DOHH2 (cell line): Measurements from ENCODE around the gene NAA20.

Experiments used
- H3F3A ChIP-seq: fragments of 200-600 bp; sonication (generic), shearing (Covaris generic); 2 replicates; pipeline ENCODE4 v1.6.0; 2016; ENCODE audit warnings: antibody characterized with exemption, mild to moderate bottlenecking; ENCODE audit not compliant: control insufficient read depth, insufficient read depth
- H3K27ac ChIP-seq: fragments of 200-600 bp; sonication (generic); 2 replicates; pipeline ENCODE4 v1.5.1; 2014; ENCODE audit warnings: low read depth, mild to moderate bottlenecking, low read length, moderate library complexity
- H3K27me3 ChIP-seq: fragments of 200-600 bp; sonication (generic); 2 replicates; pipeline ENCODE4 v1.6.1; 2014; ENCODE audit warnings: mild to moderate bottlenecking, low read length, mixed read lengths; ENCODE audit not compliant: control insufficient read depth
- H3K36me3 ChIP-seq: fragments of 200-600 bp; sonication (generic); 2 replicates; pipeline ENCODE4 v1.6.1; 2014; ENCODE audit warnings: mild to moderate bottlenecking, low read length, moderate library complexity, mixed read lengths; ENCODE audit not compliant: control insufficient read depth
- H3K4me1 ChIP-seq: fragments of 200-600 bp; sonication (generic); 2 replicates; pipeline ENCODE4 v1.6.1; 2014; ENCODE audit warnings: mild to moderate bottlenecking, low read length, mixed read lengths; ENCODE audit not compliant: control insufficient read depth
- H3K4me2 ChIP-seq: fragments of 200-600 bp; sonication (generic); 2 replicates; pipeline ENCODE4 v1.6.0; 2014; ENCODE audit warnings: mild to moderate bottlenecking, low read length, moderate library complexity
- H3K4me3 ChIP-seq: fragments of 200-600 bp; sonication (generic); 2 replicates; pipeline ENCODE4 v1.5.1; 2014; ENCODE audit warnings: mild to moderate bottlenecking, low read length, mixed read lengths
- H3K79me2 ChIP-seq: fragments of 200-600 bp; sonication (generic); 2 replicates; pipeline ENCODE4 v1.6.1; 2014; ENCODE audit warnings: mild to moderate bottlenecking, low read length, mixed read lengths; ENCODE audit not compliant: control insufficient read depth
- H3K9me2 ChIP-seq: fragments of 200-600 bp; sonication (generic); replicated peaks from 2 replicates; pipeline ENCODE4 v1.6.1; 2014; ENCODE audit warnings: mild to moderate bottlenecking, low read length, mixed read lengths; ENCODE audit not compliant: control insufficient read depth
- H3K9me3 ChIP-seq: fragments of 200-600 bp; sonication (generic); 2 replicates; pipeline ENCODE4 v1.6.1; 2014; ENCODE audit warnings: antibody characterized with exemption, low read length, mixed read lengths; ENCODE audit not compliant: control insufficient read depth, insufficient read depth
- H4K20me1 ChIP-seq: fragments of 200-600 bp; sonication (generic); 2 replicates; pipeline ENCODE4 v1.6.0; 2014; ENCODE audit warnings: low read depth, mild to moderate bottlenecking, antibody characterized with exemption, low read length, moderate library complexity; ENCODE audit not compliant: control insufficient read depth, insufficient read depth
- EZH2phosphoT487 ChIP-seq: fragments of 200-600 bp; sonication (generic); IDR thresholded peaks from 2 replicates; pipeline ENCODE4 v1.6.1; 2017; ENCODE audit warnings: borderline replicate concordance, mild to moderate bottlenecking, antibody characterized with exemption, low read length, moderate library complexity, mixed read lengths
- TF ChIP-seq, protein P1 (sequence below): fragments of 200-600 bp; sonication (generic); IDR thresholded peaks from one replicate; pipeline ENCODE4 v1.5.1; 2014; ENCODE audit warnings: antibody characterized with exemption, mild to moderate bottlenecking, low read depth, low read length; ENCODE audit not compliant: poor library complexity, severe bottlenecking

The NAA20 gene

DNA sequence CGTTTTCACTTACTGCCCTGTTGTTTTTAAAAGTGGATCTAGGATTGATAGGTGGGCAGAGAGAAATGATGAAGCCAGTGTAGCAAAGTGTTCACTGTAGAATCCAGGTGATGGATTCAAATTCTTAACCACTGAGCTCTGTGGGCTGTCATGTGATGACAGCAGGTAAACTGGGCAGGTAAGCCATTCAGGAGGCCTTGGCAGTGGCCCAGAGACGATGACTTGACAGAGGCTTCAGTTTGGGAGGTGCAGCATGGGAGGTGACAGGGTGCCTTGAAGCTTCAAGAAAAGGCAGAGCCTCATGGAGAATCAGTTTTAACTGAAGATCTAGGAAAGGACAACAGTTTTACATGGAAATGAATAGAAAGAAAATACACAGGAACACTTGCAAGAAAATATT is 2.0 kb downstream of the NAA20 start:
- peaks cover 62% of the 10 kb centered on the region for H3K36me3 ChIP-seq
- H3K4me3 ChIP-seq: peak overlapping the region; percentile 97; the same call in 1 of the 2 replicates
- H3K27ac ChIP-seq: no peak overlapping the region
- TF ChIP-seq, protein P1, sequence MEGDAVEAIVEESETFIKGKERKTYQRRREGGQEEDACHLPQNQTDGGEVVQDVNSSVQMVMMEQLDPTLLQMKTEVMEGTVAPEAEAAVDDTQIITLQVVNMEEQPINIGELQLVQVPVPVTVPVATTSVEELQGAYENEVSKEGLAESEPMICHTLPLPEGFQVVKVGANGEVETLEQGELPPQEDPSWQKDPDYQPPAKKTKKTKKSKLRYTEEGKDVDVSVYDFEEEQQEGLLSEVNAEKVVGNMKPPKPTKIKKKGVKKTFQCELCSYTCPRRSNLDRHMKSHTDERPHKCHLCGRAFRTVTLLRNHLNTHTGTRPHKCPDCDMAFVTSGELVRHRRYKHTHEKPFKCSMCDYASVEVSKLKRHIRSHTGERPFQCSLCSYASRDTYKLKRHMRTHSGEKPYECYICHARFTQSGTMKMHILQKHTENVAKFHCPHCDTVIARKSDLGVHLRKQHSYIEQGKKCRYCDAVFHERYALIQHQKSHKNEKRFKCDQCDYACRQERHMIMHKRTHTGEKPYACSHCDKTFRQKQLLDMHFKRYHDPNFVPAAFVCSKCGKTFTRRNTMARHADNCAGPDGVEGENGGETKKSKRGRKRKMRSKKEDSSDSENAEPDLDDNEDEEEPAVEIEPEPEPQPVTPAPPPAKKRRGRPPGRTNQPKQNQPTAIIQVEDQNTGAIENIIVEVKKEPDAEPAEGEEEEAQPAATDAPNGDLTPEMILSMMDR: no peak
- no peak for TF ChIP-seq EZH2phosphoT487
- peaks cover 29% of the 10 kb centered on the region for H3K4me1 ChIP-seq
- H4K20me1 ChIP-seq: peaks cover 12% of the 10 kb centered on the region; the same call in 1 of the 2 replicates
- no peaks in the 10 kb centered on the region for H3K9me2 ChIP-seq
- H3K79me2 ChIP-seq: peaks cover 73% of the 10 kb centered on the region
- H3K9me3 ChIP-seq: no peaks in the 10 kb centered on the region
- peaks cover 3% of the 10 kb centered on the region; the same call in 1 of the 2 replicates for H3F3A ChIP-seq
- H3K4me2 ChIP-seq: peak overlapping the region; percentile 87
- no peaks in the 10 kb centered on the region for H3K27me3 ChIP-seq

DNA sequence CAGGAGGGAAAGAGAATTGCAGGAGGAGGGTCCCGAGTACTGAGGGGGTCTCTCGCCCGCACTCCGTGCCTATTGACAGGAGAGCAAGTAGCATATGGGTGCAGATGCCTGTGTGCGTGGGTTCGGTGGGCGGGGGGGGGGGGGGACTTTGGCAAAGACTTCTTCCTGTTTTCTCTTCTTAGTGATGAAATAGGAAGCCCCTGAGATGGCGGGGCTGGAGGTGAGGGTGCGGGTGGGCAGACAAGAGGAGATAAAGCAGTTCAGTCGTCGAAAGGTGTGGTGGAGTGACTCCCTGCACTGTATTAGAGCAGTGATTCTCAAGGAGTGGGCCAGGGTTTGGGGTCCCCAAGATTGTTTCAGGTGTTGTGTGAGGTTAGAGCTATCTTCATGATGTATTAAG is 3.7 kb downstream of the NAA20 start:
- H3K4me3 ChIP-seq: no peak overlapping the region
- H3K27ac ChIP-seq: no peak overlapping the region
- H3K9me2 ChIP-seq: no peaks in the 10 kb centered on the region
- H4K20me1 ChIP-seq: peaks cover 12% of the 10 kb centered on the region; the same call in 1 of the 2 replicates
- peaks cover 91% of the 10 kb centered on the region for H3K79me2 ChIP-seq
- no peak overlapping the region for H3K4me2 ChIP-seq
- peaks cover 29% of the 10 kb centered on the region for H3K4me1 ChIP-seq
- H3K9me3 ChIP-seq: no peaks in the 10 kb centered on the region
- H3K36me3 ChIP-seq: peaks cover 78% of the 10 kb centered on the region
- TF ChIP-seq, protein P1: no peak
- TF ChIP-seq EZH2phosphoT487: no peak
- peaks cover 3% of the 10 kb centered on the region; the same call in 1 of the 2 replicates for H3F3A ChIP-seq
- no peaks in the 10 kb centered on the region for H3K27me3 ChIP-seq

DNA sequence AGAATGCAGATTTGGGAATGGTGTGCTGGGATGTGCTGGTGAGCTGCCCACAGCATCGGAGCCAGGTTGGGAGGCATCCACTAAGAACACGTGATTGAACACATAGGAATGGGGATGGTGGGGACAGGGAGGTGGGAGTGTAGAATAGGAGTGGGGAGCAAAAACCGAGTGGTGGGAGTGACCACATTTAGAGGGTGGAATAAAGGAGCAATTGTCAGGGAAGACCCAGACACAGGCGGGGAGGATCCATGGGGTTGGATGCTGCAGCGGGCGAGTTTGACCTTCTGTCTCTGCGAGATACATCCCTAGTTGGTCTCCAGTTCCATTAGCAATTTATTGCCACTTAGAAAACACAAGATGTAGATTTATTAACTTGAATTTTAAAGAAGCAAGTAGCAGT is 4.7 kb downstream of the NAA20 start:
- H3K9me3 ChIP-seq: no peaks in the 10 kb centered on the region
- H3K9me2 ChIP-seq: no peaks in the 10 kb centered on the region
- H3K4me1 ChIP-seq: peaks cover 26% of the 10 kb centered on the region
- H3K36me3 ChIP-seq: peaks cover 86% of the 10 kb centered on the region
- no peak overlapping the region for H3K4me2 ChIP-seq
- H4K20me1 ChIP-seq: peaks cover 12% of the 10 kb centered on the region; the same call in 1 of the 2 replicates
- no peak overlapping the region for H3K27ac ChIP-seq
- no peak for TF ChIP-seq EZH2phosphoT487
- TF ChIP-seq, protein P1: no peak
- H3K27me3 ChIP-seq: no peaks in the 10 kb centered on the region
- peaks cover 98% of the 10 kb centered on the region for H3K79me2 ChIP-seq
- no peak overlapping the region for H3K4me3 ChIP-seq
- no peaks in the 10 kb centered on the region; the same call in 1 of the 2 replicates for H3F3A ChIP-seq

DNA sequence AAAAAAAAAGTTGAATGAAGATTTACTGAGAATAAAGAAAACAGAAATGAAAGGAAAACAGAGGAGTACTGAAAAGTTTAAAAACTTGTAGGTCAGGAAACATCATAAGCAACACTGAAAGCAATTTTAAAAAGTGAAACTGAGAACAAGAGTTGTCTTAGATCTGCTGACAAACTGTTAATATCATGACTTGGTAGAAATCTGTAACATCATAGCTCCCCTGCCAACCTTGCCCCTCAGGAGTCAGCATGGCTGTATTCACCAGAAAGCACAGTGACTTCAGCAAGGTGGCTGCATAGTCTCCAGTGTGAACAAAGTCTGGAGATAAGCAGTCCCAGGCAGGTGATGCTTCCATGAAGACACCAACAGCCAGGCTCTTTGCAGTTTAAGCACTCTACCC is 5.3 kb downstream of the NAA20 start:
- peaks cover 90% of the 10 kb centered on the region for H3K36me3 ChIP-seq
- H3K9me3 ChIP-seq: no peaks in the 10 kb centered on the region
- H4K20me1 ChIP-seq: peaks cover 12% of the 10 kb centered on the region; the same call in 1 of the 2 replicates
- H3K27ac ChIP-seq: no peak overlapping the region
- no peaks in the 10 kb centered on the region; the same call in 1 of the 2 replicates for H3F3A ChIP-seq
- TF ChIP-seq, protein P1: no peak
- no peak for TF ChIP-seq EZH2phosphoT487
- H3K4me2 ChIP-seq: no peak overlapping the region
- H3K79me2 ChIP-seq: peaks cover 99% of the 10 kb centered on the region
- peaks cover 25% of the 10 kb centered on the region for H3K4me1 ChIP-seq
- H3K4me3 ChIP-seq: no peak overlapping the region
- no peaks in the 10 kb centered on the region for H3K9me2 ChIP-seq
- H3K27me3 ChIP-seq: no peaks in the 10 kb centered on the region
